Activated CD4-positive, alpha-beta T cell treated with anti-CD3 and anti-CD28 coated beads, Interleukin-2, amount 10 ng/mL, durations not matched to agents 24 days and 14 days (primary cell): ENCODE results near the gene PARD3B. TPM values are rescaled to one million over a fixed set of nuclear protein-coding genes. Genes with fewer than 3 reads are reported as not detected.

Experiments used
- DNase-seq: peaks from one replicate; pipeline ENCODE4 v3.0.0; 2022
- H3K27ac Mint-ChIP-seq: one replicate; pipeline ENCODE4 v1.8.0; 2022; ENCODE audit warnings: mild to moderate bottlenecking, mixed read lengths
- H3K27me3 Mint-ChIP-seq: one replicate; pipeline ENCODE4 v1.8.0; 2022; ENCODE audit warnings: mixed read lengths
- H3K36me3 Mint-ChIP-seq: one replicate; pipeline ENCODE4 v1.8.0; 2022; ENCODE audit warnings: low read depth, mild to moderate bottlenecking, mixed read lengths
- H3K4me1 Mint-ChIP-seq: one replicate; pipeline ENCODE4 v1.8.0; 2021; ENCODE audit warnings: mixed read lengths
- H3K4me3 Mint-ChIP-seq: one replicate; pipeline ENCODE4 v1.8.0; 2022; ENCODE audit warnings: mild to moderate bottlenecking, moderate library complexity, mixed read lengths
- H3K9me3 Mint-ChIP-seq: one replicate; pipeline ENCODE4 v1.8.0; 2021; ENCODE audit warnings: mixed read lengths
- intact Hi-C: fragments of 100-400 bp; cut with micrococcal nuclease; formaldehyde crosslinking; loops from one replicate; pipeline ENCODE4 v1.15.1; 2023
- total RNA-seq: library from RNA; stranded (reverse); gene quantifications from 2 replicates; pipeline ENCODE4 v1.2.3, GENCODE V29; 2022

PARD3B gene
- total RNA-seq, 1 donor from 2014 or later, result 0.12 TPM

DNA sequence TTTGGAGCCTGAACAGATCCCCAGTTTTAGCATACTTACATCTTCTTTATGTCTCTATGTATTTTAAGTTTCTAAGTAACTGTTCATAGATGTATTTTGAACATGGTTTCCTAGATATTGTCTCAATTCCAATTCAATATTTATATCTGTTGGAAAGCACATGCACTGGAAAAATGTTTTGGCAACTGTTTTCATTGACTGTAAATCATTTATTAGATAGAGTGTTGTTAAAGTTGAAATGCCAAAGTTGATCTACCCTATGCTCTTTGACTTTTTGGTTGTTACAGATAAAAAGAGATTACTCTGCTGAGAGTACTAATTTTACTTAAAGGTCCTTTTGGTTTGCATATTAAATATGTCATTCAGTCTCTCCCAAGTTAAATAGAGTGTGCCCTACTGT, 792.0 kb downstream of the PARD3B start:
- intact Hi-C loops, result no loop called here
- H3K9me3 Mint-ChIP-seq, result peaks cover 7% of the 10 kb centered on the region
- no peak overlapping the region for H3K4me3 Mint-ChIP-seq
- H3K27me3 Mint-ChIP-seq, result peaks cover 6% of the 10 kb centered on the region
- DNase-seq, result no peak
- no peak overlapping the region for H3K27ac Mint-ChIP-seq
- no peaks in the 10 kb centered on the region for H3K36me3 Mint-ChIP-seq
- H3K4me1 Mint-ChIP-seq, result no peaks in the 10 kb centered on the region

GRCh38 chr2:205338156-205338555, 792.9 kb downstream of the PARD3B start:
- peaks cover 3% of the 10 kb centered on the region for H3K27me3 Mint-ChIP-seq
- no peaks in the 10 kb centered on the region for H3K4me1 Mint-ChIP-seq
- no peak for DNase-seq
- H3K27ac Mint-ChIP-seq, result no peak overlapping the region
- H3K9me3 Mint-ChIP-seq, result peaks cover 7% of the 10 kb centered on the region
- no peak overlapping the region for H3K4me3 Mint-ChIP-seq
- H3K36me3 Mint-ChIP-seq, result no peaks in the 10 kb centered on the region
- intact Hi-C loops, result no loop called here

DNA sequence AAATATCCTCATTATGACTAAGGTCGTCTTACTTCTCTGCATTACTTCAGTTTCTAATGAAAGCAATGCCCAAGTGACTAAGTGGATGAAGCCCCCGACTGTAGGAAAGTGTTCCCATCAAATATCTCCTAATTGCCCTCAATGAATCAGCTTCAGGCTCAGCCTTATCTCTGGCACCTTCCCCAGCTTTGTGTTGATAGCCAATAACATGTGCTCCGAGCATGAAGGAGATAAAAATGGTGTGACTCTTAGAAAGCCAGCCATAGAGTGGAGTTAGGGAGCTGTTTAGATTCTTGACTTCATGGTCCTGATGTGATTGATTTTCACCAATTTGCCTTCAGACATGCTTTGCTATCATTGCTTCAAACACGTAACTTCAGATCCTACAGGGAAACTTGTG, 797.8 kb downstream of the PARD3B start:
- no peaks in the 10 kb centered on the region for H3K36me3 Mint-ChIP-seq
- peaks cover 8% of the 10 kb centered on the region for H3K27me3 Mint-ChIP-seq
- H3K9me3 Mint-ChIP-seq, result no peaks in the 10 kb centered on the region
- intact Hi-C loops, result no loop called here
- no peaks in the 10 kb centered on the region for H3K4me1 Mint-ChIP-seq
- no peak for DNase-seq
- no peak overlapping the region for H3K4me3 Mint-ChIP-seq
- no peak overlapping the region for H3K27ac Mint-ChIP-seq

- DNase-seq, result no peak
- H3K36me3 Mint-ChIP-seq, result no peaks in the 10 kb centered on the region
- H3K4me3 Mint-ChIP-seq, result no peak overlapping the region
- H3K4me1 Mint-ChIP-seq, result no peaks in the 10 kb centered on the region
- no peaks in the 10 kb centered on the region for H3K9me3 Mint-ChIP-seq
- intact Hi-C loops, result no loop called here
- H3K27me3 Mint-ChIP-seq, result peaks cover 11% of the 10 kb centered on the region
- H3K27ac Mint-ChIP-seq, result no peak overlapping the region
These were observed 801.4 kb downstream of the PARD3B start for GRCh38 chr2:205346649-205347048.

DNA sequence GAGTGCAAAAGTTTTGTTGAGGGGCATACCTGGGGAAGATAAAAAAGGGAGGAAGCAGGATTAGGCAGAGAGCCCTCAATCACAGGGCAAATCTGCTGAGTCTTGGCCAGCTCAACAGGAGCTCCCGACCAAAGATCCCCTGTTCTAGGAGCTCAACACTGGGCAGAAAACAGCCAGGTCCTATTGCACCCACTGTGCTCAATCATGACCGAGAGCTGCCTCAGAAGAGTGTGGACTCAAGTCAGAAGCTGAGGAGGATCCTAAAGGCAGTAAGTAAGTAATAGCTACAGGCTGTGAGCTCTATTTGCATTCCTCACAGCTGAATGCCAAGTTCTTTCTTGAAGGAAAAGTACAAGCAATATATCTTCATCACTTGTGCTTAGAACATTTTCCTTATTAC, 802.6 kb downstream of the PARD3B start:
- H3K36me3 Mint-ChIP-seq, result no peaks in the 10 kb centered on the region
- no peaks in the 10 kb centered on the region for H3K4me1 Mint-ChIP-seq
- H3K27ac Mint-ChIP-seq, result no peak overlapping the region
- H3K9me3 Mint-ChIP-seq, result no peaks in the 10 kb centered on the region
- peaks cover 11% of the 10 kb centered on the region for H3K27me3 Mint-ChIP-seq
- DNase-seq, result no peak
- intact Hi-C loops, result no loop called here
- H3K4me3 Mint-ChIP-seq, result no peak overlapping the region

DNA sequence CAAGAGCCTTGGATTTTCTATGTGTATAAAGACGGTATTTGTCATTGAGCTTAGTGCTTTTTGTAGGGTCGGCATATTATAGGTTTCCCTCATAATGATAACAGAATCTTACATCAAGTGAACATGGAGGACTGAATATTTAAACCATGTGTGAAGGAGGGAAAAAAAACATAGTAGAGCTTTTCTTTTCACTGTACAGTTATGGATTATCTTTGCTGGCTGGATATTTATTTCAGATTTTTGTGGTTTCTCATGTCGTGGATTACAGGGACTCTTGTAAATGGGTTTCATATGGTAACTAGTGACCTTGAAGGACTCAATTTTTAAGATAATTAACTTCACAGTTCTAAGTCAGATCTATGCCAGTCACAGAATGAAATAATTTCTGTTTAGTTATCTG, 806.8 kb downstream of the PARD3B start:
- Mint-ChIP-seq H3K36me3 (no peaks in the 10 kb centered on the region), H3K4me3 (no peak overlapping the region), H3K9me3 (peaks cover 4% of the 10 kb centered on the region), H3K27me3 (peaks cover 10% of the 10 kb centered on the region), H3K27ac (no peak overlapping the region), H3K4me1 (no peaks in the 10 kb centered on the region)
- DNase-seq, result no peak
- intact Hi-C loops, result no loop called here

- Mint-ChIP-seq H3K4me1 (no peaks in the 10 kb centered on the region), H3K36me3 (no peaks in the 10 kb centered on the region), H3K27me3 (peaks cover 13% of the 10 kb centered on the region), H3K27ac (no peak overlapping the region), H3K9me3 (peaks cover 4% of the 10 kb centered on the region), H3K4me3 (no peak overlapping the region)
- intact Hi-C loops, result no loop called here
- no peak for DNase-seq
These were observed 807.3 kb downstream of the PARD3B start for GRCh38 chr2:205352593-205352992.

DNA sequence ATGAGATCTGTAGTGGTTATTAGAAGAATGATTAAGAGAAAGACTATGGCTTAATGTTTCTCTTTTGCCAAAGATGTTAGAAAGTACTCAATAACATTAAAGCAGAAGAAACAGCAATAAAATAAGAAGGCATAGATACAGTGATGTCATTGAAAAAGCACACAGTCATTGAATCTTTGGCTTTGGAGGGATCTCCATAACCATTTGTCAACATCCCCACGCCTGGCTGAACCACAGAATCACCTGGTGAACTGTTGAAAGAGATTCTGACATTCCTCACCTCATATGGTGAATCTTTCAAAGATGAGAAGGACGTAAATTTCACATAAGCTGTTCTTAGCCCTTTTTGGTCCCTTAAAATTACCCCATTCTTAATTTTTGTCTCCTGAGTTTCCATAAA, 812.5 kb downstream of the PARD3B start:
- intact Hi-C loops, result no loop called here
- H3K36me3 Mint-ChIP-seq, result no peaks in the 10 kb centered on the region
- no peaks in the 10 kb centered on the region for H3K4me1 Mint-ChIP-seq
- H3K9me3 Mint-ChIP-seq, result peaks cover 4% of the 10 kb centered on the region
- peaks cover 27% of the 10 kb centered on the region for H3K27me3 Mint-ChIP-seq
- no peak overlapping the region for H3K27ac Mint-ChIP-seq
- DNase-seq, result no peak
- H3K4me3 Mint-ChIP-seq, result no peak overlapping the region

- H3K9me3 Mint-ChIP-seq, result peaks cover 4% of the 10 kb centered on the region
- DNase-seq, result no peak
- no peak overlapping the region for H3K4me3 Mint-ChIP-seq
- no peaks in the 10 kb centered on the region for H3K4me1 Mint-ChIP-seq
- intact Hi-C loops, result no loop called here
- peaks cover 27% of the 10 kb centered on the region for H3K27me3 Mint-ChIP-seq
- H3K27ac Mint-ChIP-seq, result no peak overlapping the region
- H3K36me3 Mint-ChIP-seq, result no peaks in the 10 kb centered on the region
These were observed 813.1 kb downstream of the PARD3B start for GRCh38 chr2:205358351-205358815.

DNA sequence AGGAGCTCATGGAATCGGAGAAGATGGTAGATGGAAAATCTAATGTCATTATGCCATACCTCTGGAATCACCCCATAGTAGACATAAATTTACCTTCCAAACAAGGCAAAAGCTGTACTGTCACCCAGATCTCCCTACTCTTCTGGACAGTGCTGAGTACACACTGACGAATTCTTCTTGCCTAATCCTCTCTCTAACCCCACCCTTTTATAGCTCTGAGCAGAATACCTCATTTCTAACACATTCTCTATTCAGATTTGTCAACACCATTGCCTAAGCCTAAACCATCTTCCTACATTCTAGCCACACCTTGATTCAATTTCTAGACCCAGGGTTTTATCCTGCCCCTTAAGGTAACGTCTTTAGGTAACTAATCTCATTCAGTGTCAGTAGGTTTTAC, 816.0 kb downstream of the PARD3B start:
- intact Hi-C loops, result no loop called here
- DNase-seq, result no peak
- peaks cover 26% of the 10 kb centered on the region for H3K27me3 Mint-ChIP-seq
- no peaks in the 10 kb centered on the region for H3K9me3 Mint-ChIP-seq
- no peaks in the 10 kb centered on the region for H3K4me1 Mint-ChIP-seq
- no peak overlapping the region for H3K27ac Mint-ChIP-seq
- H3K36me3 Mint-ChIP-seq, result no peaks in the 10 kb centered on the region
- H3K4me3 Mint-ChIP-seq, result no peak overlapping the region

DNA sequence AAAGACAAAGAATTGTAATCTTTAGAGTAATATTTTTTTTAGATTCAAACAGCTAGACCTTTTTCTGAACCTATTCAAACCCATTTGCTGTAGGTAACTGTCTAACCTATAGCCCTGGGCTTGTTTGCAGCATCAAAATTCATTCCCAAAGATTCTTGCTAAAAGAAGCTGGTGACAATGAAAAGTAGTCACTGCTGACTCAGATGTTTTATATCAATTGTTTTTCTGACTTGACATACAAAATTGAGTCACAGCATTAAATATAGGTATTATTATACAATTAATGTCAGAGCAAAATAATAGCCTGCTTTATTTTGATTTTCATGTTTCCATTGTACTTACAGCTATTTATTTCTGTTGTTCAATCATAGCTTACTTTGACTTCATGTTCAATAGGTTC, 816.7 kb downstream of the PARD3B start:
- no peak for DNase-seq
- Mint-ChIP-seq H3K9me3 (no peaks in the 10 kb centered on the region), H3K27ac (no peak overlapping the region), H3K4me1 (no peaks in the 10 kb centered on the region), H3K27me3 (peaks cover 27% of the 10 kb centered on the region), H3K4me3 (no peak overlapping the region), H3K36me3 (no peaks in the 10 kb centered on the region)
- intact Hi-C loops, result no loop called here

- Mint-ChIP-seq H3K36me3 (no peaks in the 10 kb centered on the region), H3K9me3 (no peaks in the 10 kb centered on the region), H3K4me3 (no peak overlapping the region), H3K4me1 (no peaks in the 10 kb centered on the region), H3K27me3 (peaks cover 20% of the 10 kb centered on the region), H3K27ac (no peak overlapping the region)
- no peak for DNase-seq
- intact Hi-C loops, result no loop called here
These were observed 819.0 kb downstream of the PARD3B start for GRCh38 chr2:205364261-205364660.

DNA sequence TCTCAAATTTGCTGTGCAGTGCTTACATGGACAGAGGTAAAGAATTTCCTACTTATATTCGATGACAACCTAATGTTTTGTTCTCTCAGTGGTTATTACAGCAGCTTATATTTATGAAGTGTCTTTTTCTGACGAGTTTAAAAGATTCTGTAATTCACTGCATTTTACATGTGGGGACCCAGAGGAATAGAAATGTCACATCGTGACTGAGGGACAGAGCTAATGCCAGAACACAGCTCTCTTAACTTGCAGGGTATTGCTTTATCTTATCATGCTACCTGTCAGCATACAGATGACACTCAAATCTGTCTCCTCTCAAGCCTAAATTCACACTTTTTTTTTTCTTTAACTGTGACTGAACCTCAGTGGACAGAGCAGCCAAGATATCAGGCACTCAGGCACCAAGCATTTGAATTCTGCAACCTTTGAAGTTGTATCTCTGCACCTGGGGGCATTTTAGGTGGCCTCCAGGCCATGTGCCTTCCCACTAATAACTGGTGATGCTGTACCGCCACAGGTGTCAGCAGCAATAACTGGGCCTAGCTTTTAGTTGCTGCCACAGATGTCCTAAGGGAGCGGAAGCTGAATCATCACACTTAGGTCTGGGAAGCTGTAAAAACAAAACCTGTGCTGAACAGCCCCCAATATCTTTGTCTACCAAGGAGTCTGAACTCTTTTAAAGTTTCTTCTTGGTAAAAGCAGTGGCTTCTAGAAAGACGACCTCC, 821.2 kb downstream of the PARD3B start:
- Mint-ChIP-seq H3K9me3 (no peaks in the 10 kb centered on the region), H3K27ac (no peak overlapping the region), H3K27me3 (peaks cover 10% of the 10 kb centered on the region), H3K4me1 (no peaks in the 10 kb centered on the region), H3K36me3 (no peaks in the 10 kb centered on the region), H3K4me3 (no peak overlapping the region)
- DNase-seq, result no peak
- intact Hi-C loops, result no loop called here

- no peaks in the 10 kb centered on the region for H3K4me1 Mint-ChIP-seq
- H3K36me3 Mint-ChIP-seq, result no peaks in the 10 kb centered on the region
- peaks cover 8% of the 10 kb centered on the region for H3K27me3 Mint-ChIP-seq
- H3K4me3 Mint-ChIP-seq, result no peak overlapping the region
- no peak for DNase-seq
- H3K27ac Mint-ChIP-seq, result no peak overlapping the region
- H3K9me3 Mint-ChIP-seq, result no peaks in the 10 kb centered on the region
- intact Hi-C loops, result no loop called here
These were observed 822.2 kb downstream of the PARD3B start for GRCh38 chr2:205367331-205367935.

DNA sequence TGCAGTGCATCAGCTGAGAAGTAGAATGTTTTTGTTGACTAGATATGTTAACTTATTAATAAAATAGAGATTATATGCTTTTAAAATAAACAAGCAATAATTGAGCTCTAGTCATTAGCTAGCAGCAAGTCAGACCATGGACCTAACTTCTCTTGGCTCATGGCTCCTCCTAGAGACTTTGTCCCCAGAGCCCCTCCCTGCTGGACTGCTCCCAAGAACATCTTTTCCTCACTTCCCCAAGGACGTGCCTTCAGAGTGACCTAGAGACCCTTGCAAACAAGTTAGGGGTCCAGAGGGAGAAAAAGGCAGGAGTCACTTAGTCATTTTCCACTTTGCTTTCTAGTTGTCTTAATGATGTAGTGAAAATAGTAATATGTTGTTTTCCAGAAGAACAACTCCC, 824.5 kb downstream of the PARD3B start:
- H3K27me3 Mint-ChIP-seq, result peaks cover 7% of the 10 kb centered on the region
- intact Hi-C loops, result loop anchor here (10.0 kb wide), 1 partner anchor 1265 kb away; no protein-coding TSS in a partner anchor
- no peak overlapping the region for H3K27ac Mint-ChIP-seq
- H3K4me3 Mint-ChIP-seq, result no peak overlapping the region
- H3K36me3 Mint-ChIP-seq, result no peaks in the 10 kb centered on the region
- no peaks in the 10 kb centered on the region for H3K9me3 Mint-ChIP-seq
- no peaks in the 10 kb centered on the region for H3K4me1 Mint-ChIP-seq
- DNase-seq, result no peak
